ENCODE measurements around the gene SLC23A2.

The SLC23A2 gene

DNA sequence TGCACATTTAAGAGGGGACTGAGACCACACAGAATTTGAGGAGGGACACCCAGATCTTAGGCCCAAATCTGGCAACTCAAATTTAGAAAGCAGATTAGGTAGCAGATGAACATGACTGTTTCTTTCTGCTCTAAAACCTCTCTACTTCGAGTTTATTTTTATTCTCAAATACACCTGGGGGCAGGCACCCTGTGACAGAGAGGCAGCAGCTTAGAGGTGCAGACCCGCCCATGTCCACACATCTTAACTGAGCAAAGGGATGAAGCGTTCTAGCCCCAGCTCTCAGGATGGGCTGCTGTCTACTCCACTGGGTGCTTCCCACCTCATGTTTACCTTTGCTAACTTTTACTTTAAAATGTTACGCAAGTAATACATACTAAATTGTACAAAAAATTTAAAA, 125.0 kb downstream of the SLC23A2 start:
- DNase-seq (ENCODE audit: extremely low spot score) = no peak
- TF ChIP-seq, protein P1, sequence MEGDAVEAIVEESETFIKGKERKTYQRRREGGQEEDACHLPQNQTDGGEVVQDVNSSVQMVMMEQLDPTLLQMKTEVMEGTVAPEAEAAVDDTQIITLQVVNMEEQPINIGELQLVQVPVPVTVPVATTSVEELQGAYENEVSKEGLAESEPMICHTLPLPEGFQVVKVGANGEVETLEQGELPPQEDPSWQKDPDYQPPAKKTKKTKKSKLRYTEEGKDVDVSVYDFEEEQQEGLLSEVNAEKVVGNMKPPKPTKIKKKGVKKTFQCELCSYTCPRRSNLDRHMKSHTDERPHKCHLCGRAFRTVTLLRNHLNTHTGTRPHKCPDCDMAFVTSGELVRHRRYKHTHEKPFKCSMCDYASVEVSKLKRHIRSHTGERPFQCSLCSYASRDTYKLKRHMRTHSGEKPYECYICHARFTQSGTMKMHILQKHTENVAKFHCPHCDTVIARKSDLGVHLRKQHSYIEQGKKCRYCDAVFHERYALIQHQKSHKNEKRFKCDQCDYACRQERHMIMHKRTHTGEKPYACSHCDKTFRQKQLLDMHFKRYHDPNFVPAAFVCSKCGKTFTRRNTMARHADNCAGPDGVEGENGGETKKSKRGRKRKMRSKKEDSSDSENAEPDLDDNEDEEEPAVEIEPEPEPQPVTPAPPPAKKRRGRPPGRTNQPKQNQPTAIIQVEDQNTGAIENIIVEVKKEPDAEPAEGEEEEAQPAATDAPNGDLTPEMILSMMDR (IDR thresholded peaks at IDR 0.05; ENCODE audit: control extremely low read depth, extremely low read depth, low read depth, missing control alignments) = no peak
- ChIA-PET POLR2A (no interaction called here), CTCF (no interaction called here)

DNA sequence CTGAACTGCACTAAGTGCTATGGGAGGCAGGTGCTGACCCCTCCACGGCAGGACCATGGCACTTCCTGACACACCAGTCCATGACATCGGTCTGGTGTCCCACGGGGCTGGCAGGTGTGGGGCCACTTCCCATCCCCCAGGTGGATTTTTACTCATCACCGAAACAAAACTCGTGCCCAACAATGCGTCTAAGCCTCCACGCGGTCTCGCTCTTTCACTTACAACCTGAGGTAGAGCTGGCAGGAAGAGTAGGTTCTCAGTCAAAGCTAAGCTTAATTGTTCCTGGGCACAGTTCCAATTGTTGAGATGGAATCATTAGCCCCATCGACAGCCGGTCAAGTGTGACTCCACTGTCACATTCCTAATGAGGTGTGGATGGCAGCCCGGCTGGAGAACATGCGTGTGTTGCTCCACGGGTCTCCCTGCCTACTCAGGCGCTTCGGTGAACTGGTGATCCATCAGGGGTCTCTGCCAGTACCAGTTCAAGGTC, 125.7 kb downstream of the SLC23A2 start:
- no peak for DNase-seq (ENCODE audit: extremely low spot score)

DNA sequence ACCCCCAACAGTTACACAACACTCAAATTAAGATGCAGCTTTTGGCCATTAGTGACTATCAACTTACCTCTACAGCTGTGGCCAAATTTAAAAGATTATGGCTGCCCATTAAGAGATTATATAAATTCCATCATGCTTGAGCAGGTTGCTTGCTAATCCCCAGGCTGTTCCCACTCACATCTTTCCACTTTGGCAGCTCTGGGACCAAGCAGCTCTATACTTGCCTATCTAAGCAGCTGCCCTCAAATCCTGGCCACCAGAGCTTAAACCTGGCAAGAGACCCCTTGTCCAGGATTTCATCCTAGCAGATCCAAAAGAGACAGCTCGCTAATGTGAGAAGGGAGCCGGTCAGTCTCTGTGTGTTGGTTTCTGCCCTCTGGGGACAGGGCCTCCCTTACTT, 127.9 kb downstream of the SLC23A2 start:
- POLR2A ChIA-PET = no interaction called here
- CTCF ChIA-PET = interaction anchor here (0.7 to 1.5 kb wide), 7 partner anchors 9 to 228 kb away, joined by 3 to 4 read pairs (median 3); no protein-coding TSS in a partner anchor
- TF ChIP-seq, protein P1 (IDR thresholded peaks at IDR 0.05; ENCODE audit: control extremely low read depth, extremely low read depth, low read depth, missing control alignments) = no peak
- DNase-seq (ENCODE audit: extremely low spot score) = no peak

More for the DNA sequence above, 125.7 kb downstream of the SLC23A2 start:
- ChIA-PET POLR2A (no interaction called here), CTCF (interaction anchor here (1.5 kb wide), 1 partner anchor 317 kb away, joined by 3 read pairs; no protein-coding TSS in a partner anchor)
- TF ChIP-seq, protein P1 (IDR thresholded peaks at IDR 0.05; ENCODE audit: control extremely low read depth, extremely low read depth, low read depth, missing control alignments) = no peak

DNA sequence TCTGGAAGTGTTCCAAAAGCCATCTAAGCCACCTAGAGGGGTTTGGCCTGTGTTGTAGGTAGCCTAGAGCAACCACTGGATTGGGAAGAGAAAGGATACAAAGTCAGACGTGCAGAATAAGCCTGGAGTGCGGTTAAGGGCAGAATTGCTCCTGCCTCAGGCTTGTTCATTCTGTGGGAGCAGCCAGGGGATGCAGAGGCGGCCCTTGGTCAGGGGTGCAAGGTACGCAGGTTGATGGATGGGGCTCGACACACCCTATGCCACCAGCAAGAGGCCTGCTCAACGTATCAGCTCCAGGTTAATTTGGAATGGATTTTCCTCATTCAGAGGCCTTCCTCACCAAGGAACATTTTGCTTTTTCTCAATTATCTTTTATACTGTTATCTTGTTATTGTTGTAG, 129.8 kb downstream of the SLC23A2 start:
- POLR2A ChIA-PET = no interaction called here
- DNase-seq (ENCODE audit: extremely low spot score) = no peak
- TF ChIP-seq, protein P1 (IDR thresholded peaks at IDR 0.05; ENCODE audit: control extremely low read depth, extremely low read depth, low read depth, missing control alignments) = no peak
- CTCF ChIA-PET = no interaction called here

DNA sequence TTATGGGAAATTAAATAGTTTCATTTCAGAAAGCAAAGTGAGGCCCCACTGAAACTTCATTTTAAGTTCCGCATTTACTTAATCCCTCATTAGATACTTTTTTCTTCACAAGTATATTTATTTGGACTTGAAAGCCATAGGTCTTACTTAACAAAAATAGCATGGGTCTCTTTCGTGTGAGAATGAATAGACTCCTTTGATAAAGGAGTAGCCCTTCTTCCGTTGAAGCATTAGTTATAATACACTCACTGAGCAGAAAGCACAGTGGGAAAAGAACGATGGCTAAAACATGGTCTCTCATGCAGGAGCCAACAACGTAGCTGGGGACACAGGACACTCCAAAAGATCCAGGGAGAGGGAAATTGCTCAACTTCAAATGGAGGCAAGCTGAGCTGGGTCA, 130.4 kb downstream of the SLC23A2 start:
- TF ChIP-seq, protein P1 (IDR thresholded peaks at IDR 0.05; ENCODE audit: control extremely low read depth, extremely low read depth, low read depth, missing control alignments) = no peak
- CTCF ChIA-PET = no interaction called here
- no peak for DNase-seq (ENCODE audit: extremely low spot score)
- POLR2A ChIA-PET = no interaction called here

DNA sequence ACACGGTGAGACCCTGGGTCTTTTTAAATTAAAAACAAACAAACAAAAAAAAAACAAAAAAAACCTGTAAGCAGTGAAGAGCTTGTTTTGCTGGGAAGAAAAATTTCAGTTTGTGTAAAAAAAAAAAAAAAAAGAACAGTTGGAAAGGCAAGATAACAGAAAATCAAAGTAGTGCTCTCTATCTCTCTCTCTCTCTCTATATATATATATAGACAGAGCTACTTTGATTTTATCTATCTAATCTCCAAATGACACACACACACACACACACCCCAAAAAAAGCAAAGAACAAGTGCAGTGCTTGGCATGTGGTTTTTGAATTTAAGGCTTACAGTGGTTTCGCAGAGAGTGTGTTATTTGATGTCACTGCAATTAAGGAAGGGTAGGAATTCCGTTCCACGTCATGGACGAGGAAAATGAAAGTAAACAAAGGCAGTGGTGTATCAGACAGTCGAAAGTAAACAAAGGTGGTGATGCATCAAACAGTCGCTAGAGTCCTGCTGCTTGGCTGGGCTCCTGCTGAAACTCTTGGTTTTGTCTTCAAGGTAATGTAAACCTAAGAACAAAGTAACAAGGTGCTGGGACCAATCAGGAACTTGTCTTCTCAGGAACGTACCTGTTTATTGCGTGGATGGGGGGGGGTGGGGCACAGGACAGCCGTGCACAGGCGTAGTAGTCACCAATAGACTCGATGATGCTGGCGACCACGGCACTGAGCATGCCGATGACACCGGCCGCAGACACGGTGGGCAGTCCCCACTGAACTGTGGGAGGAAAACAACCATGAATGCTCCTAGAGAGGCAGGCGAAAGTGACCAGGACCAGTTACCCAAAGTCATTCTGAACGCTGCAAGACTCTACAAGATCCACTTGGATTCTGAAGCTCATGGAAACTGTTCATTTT, 131.8 kb downstream of the SLC23A2 start:
- no peak for DNase-seq (ENCODE audit: extremely low spot score)
- POLR2A ChIA-PET = no interaction called here
- CTCF ChIA-PET = no interaction called here
- TF ChIP-seq, protein P1 (IDR thresholded peaks at IDR 0.05; ENCODE audit: control extremely low read depth, extremely low read depth, low read depth, missing control alignments) = no peak
